ENCODE data around the gene NXN. TPM values are rescaled to one million over a fixed set of nuclear protein-coding genes. Genes with fewer than 3 reads are reported as not detected.

NXN gene
- total RNA-seq, 4 donors from 2014 or later: 39.6 to 103 (median 59.1) TPM

- Histone ChIP-seq H3K27ac (peak overlapping the region in 2 of 4 donors; percentile 6 to 31), H3K9me3 (no peaks in the 10 kb centered on the region), H3K27me3 (no peaks in the 10 kb centered on the region), H3K4me3 (no peak overlapping the region), H3K4me1 (peaks cover 0 to 53% (median 13%) of the 10 kb centered on the region in 3 donors), H3K36me3 (peaks cover 0 to 57% of the 10 kb centered on the region in 2 donors)
- WGBS, 2 donors (ENCODE audit: low coverage in 1 of 2): 80 to 100% methylated on average over 1 to 2 of the region's 30 CpGs
- no peak for ATAC-seq
- TF ChIP-seq CTCF (IDR thresholded peaks at IDR 0.05) (no peak), POLR2A (IDR thresholded peaks at IDR 0.05) (no peak), POLR2AphosphoS5 (IDR thresholded peaks at IDR 0.05) (no peak), EP300 (IDR thresholded peaks at IDR 0.05) (no peak)
Measured at GRCh38 chr17:1012823-1013728, 33.5 kb upstream of the NXN start.

GRCh38 chr17:1011760-1012735 lies 32.5 kb upstream of the NXN start:
- no peaks in the 10 kb centered on the region for H3K9me3 ChIP-seq
- ATAC-seq: no peak
- no peaks in the 10 kb centered on the region for H3K27me3 ChIP-seq
- 90 to 93% methylated on average over 12 of the region's 57 CpGs for WGBS, 2 donors (ENCODE audit: low coverage in 1 of 2)
- H3K36me3 ChIP-seq: peaks cover 0 to 67% of the 10 kb centered on the region in 2 donors
- no peak for TF ChIP-seq EP300 (IDR thresholded peaks at IDR 0.05)
- TF ChIP-seq CTCF (IDR thresholded peaks at IDR 0.05): no peak
- TF ChIP-seq POLR2AphosphoS5 (IDR thresholded peaks at IDR 0.05): no peak
- no peak for TF ChIP-seq POLR2A (IDR thresholded peaks at IDR 0.05)
- H3K4me1 ChIP-seq: peaks cover 0 to 58% (median 23%) of the 10 kb centered on the region in 3 donors
- H3K4me3 ChIP-seq: no peak overlapping the region
- peak overlapping the region in 1 of 4 donors; percentile 31 for H3K27ac ChIP-seq

GRCh38 chr17:1011138-1011537 lies 31.6 kb upstream of the NXN start:
- H3K4me1 ChIP-seq: peaks cover 3 to 65% (median 28%) of the 10 kb centered on the region in 3 donors
- no peak overlapping the region for H3K4me3 ChIP-seq
- 49% methylated on average over 3 of the region's 10 CpGs; no CpG with 5 or more reads in 1 of the 2 donors for WGBS, 2 donors (ENCODE audit: low coverage in 1 of 2)
- H3K27me3 ChIP-seq: no peaks in the 10 kb centered on the region
- H3K9me3 ChIP-seq: no peaks in the 10 kb centered on the region
- peak overlapping the region in 2 of 4 donors; percentile 80 to 84 for H3K27ac ChIP-seq
- H3K36me3 ChIP-seq: peaks cover 0 to 74% of the 10 kb centered on the region in 2 donors
- TF ChIP-seq CTCF (IDR thresholded peaks at IDR 0.05) (no peak), POLR2AphosphoS5 (IDR thresholded peaks at IDR 0.05) (no peak), EP300 (IDR thresholded peaks at IDR 0.05) (no peak), POLR2A (IDR thresholded peaks at IDR 0.05) (no peak)
- ATAC-seq: no peak

- WGBS, 2 donors (ENCODE audit: low coverage in 1 of 2): no CpG with 5 or more reads among the region's 14 CpGs
- peaks cover 0 to 78% of the 10 kb centered on the region in 2 donors for H3K36me3 ChIP-seq
- H3K27me3 ChIP-seq: no peaks in the 10 kb centered on the region
- no peaks in the 10 kb centered on the region for H3K9me3 ChIP-seq
- peak overlapping the region in 2 of 4 donors; percentile 80 to 84 for H3K27ac ChIP-seq
- H3K4me1 ChIP-seq: peaks cover 4 to 71% (median 33%) of the 10 kb centered on the region in 3 donors
- no peak overlapping the region for H3K4me3 ChIP-seq
- TF ChIP-seq POLR2A (IDR thresholded peaks at IDR 0.05) (no peak), EP300 (IDR thresholded peaks at IDR 0.05) (no peak)
- ATAC-seq: no peak
Measured at GRCh38 chr17:1010586-1010985, 31.0 kb upstream of the NXN start.

GRCh38 chr17:1010086-1010450 lies 30.5 kb upstream of the NXN start:
- peaks cover 4 to 76% (median 39%) of the 10 kb centered on the region in 3 donors for H3K4me1 ChIP-seq
- TF ChIP-seq CTCF (IDR thresholded peaks at IDR 0.05) (no peak), POLR2A (IDR thresholded peaks at IDR 0.05) (no peak)

More at GRCh38 chr17:1010086-1010450, 30.5 kb upstream of the NXN start:
- Histone ChIP-seq H3K27me3 (no peaks in the 10 kb centered on the region), H3K4me3 (no peak overlapping the region), H3K9me3 (no peaks in the 10 kb centered on the region), H3K36me3 (peaks cover 0 to 79% of the 10 kb centered on the region in 2 donors), H3K27ac (peak overlapping the region in 3 of 4 donors; percentile 80 to 84 (median 84))
- no peak for ATAC-seq
- WGBS, 2 donors (ENCODE audit: low coverage in 1 of 2): no CpG with 5 or more reads among the region's 10 CpGs

All from gastroesophageal sphincter (tissue), 4 donors.